ENCODE data around the gene TACR2.
A peak's percentile ranks its signal among the peaks of the same experiment; 100 is the strongest.
"Not testable (repeated sequence)": the region's sequence is repeated elsewhere in the genome, so short reads cannot be mapped to it uniquely, and the experiment has no call there.

The TACR2 gene

DNA sequence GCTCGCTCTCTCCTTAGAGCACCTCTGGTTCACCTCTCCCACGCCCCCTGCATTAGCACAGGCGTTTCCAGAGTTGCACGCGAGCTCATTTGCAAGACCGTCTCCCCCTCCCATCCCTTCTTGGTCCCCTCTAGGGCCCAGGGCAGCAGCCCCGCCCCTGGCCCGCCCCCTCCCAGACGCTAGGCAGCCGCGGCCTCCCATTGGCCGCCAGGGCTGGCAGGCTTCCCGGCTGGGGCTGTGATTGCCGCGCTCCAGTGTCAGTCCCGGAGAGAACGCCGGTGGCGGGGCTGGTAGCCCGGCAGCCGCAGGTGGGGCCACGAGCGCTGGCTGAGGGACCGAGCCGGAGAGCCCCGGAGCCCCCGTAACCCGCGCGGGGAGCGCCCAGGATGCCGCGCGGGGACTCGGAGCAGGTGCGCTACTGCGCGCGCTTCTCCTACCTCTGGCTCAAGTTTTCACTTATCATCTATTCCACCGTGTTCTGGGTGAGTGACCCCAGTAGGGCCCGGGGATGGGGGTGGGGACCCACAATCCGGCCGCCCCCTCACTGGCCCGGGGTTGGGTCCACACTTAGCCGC lies 34.6 kb upstream of the TACR2 start, which contains the start of gene TSPAN15:
Gene TSPAN15 (plus strand): TSS at position 257 of the 575 bp plus-strand sequence. CDS start 130 bp downstream, at position 387.
- DNase-seq (ENCODE audit: low spot score), result no peak
- no peak for FAIRE-seq

DNA sequence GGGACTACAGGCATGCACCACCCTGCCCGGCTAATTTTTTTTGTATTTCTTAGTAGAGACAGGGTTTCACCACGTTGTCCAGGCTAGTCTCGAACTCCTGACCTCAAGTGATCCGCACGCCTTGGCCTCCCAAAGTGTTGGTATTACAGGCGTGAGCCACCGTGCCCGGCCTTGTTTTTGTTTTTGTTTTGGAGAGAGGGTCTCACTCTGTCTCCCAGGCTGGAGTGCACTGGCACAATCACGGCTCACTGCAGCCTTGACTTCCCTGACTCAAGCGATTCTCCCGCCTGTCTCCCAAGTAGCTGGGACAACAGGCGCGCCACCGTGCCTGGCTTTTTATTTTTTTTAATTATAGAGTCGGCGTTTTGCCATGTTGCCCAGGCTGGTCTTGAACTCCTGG lies 33.7 kb upstream of the TACR2 start:
- DNase-seq (ENCODE audit: low spot score); FAIRE-seq: not testable (repeated sequence)

DNA sequence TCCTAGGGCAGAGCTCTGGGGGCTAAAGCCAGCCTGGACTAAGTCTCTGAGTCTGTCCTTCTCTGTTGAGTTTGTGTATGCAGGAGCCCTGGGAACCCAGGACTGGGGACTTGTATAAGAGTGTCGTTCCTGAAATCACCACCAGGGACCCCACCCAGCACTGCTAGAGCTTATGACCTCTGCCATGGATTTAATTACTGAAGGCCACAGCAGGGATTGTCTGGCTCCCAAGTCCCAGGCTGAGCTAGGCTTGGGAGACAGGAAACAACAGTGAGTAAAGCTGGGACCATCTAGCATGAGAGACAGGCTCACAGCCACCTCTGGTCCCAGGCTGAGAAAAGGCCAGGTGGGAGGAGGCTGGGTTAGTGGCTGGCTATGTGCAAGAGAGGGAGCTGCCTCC lies 33.1 kb upstream of the TACR2 start:
- FAIRE-seq (no peak), DNase-seq (ENCODE audit: low spot score) (peak; percentile 57)

DNA sequence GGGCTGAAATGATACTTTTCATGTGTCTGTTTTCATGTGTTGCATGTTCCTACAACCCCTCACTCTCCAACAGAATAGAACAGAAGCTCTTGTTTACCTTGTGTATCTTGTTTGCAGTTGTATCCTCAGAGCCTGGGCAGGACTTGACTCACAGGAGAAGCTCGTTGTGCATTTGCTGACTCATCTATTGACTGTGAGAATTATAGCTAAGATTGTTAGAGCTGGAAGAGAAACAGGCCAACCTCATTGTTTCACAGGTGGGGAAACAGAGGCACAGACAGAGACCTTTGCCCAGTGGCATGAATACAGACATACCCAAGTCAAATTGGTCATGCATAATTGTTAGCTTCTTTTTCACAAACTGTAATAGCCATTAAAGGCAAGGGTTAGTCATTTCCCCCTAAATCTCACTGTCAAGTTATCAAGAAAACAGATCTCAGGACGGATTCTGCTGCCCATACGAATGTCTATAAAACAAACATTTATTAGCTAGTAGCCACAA lies 30.0 kb upstream of the TACR2 start:
- FAIRE-seq, result no peak

DNA sequence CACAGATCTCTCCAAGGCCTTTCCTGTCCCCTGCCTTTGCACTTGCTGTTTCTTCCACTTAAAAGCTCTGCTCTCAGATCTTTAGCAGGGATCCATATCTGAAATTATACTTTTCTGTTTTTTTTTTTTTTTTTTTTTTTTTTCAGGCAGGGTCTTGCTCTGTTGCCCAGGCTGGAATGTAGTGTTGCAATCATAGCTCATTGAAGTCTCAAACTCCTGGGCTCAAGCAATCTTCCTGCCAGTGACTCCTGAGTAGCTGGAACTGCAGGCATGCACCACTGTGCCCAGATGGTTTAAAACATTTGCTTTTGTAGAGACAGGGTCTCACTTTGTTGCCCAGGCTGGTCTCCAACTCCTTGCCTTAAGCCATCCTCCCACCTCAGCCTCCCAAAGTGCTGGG lies 29.5 kb upstream of the TACR2 start:
- no peak for FAIRE-seq
- no peak for DNase-seq (ENCODE audit: low spot score)

More for the DNA sequence above, 30.0 kb upstream of the TACR2 start:
- DNase-seq (ENCODE audit: low spot score), result peak; percentile 81

DNA sequence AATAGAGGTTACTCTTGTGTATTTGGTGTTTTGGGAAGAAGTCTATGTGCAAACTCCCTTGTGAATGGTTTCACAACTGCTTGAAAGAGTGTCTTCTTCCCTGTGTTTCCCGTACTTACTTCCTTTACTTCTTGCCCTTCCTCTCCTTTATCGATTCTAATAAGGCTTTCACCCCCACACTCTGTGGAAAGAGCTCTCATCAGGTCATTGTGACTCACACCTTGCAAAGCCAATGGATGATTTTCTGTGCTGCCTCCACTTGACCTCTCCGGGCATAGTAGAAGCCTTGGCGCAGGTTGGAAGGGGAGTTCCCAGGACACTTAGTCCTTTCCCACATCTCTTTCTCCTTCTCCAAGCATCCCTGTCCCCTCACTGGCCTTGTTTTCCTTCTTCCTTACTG lies 28.3 kb upstream of the TACR2 start:
- no peak for FAIRE-seq

DNA sequence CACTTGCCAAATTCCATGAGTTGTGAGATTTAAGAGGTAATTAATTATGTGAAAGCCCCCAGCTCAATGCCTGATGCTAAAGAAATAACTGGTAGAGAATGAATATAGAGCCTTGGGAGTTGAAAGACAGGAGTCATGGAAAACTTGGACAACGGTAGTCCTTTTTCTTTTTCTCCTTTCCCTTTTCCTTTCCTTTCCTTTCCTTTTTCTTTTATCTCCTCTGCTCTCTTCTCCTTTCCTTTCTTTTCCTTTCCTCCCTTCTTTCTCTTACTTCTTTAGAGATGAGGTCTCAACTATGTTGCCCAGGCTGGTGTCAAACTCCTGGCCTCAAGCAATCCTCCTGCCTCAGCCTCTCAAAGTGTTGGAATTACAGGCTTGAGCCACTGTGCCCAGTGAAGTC lies 26.6 kb upstream of the TACR2 start:
- DNase-seq (ENCODE audit: low spot score) (no peak), FAIRE-seq (no peak)

More for the DNA sequence above, 28.3 kb upstream of the TACR2 start:
- no peak for DNase-seq (ENCODE audit: low spot score)

DNA sequence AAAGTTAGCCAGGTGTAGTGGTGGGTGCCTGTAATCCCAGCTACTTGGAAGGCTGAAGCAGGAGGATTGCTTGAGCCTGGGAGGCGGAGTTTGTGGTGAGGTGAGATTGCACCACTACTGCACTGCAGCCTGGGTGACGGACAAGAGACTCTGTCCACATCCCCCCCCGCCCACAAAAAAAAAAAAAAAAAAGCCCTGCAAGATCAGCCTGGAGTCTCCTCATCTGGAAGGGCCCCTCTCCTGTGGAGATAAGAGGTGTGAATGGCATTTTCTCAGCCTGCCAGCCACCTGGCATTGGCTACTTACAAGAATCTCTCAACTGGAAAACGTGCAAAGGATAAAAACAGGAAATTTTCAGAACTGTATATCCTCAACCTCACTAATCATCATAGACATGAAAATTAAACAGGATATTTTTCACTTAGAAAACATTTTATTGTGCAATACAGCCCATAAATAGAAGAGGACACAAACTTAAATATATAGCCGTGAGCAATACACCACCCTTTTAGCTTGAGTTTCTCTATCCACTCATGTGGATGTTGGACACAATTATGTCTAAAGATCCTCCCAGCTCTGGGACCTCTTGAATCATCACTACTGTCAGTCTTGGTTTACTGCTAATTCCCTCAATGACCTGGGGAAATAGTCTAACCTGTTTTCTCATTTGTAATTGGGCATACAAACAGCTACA lies 23.2 kb upstream of the TACR2 start:
- FAIRE-seq (no peak), DNase-seq (ENCODE audit: low spot score) (no peak)

DNA sequence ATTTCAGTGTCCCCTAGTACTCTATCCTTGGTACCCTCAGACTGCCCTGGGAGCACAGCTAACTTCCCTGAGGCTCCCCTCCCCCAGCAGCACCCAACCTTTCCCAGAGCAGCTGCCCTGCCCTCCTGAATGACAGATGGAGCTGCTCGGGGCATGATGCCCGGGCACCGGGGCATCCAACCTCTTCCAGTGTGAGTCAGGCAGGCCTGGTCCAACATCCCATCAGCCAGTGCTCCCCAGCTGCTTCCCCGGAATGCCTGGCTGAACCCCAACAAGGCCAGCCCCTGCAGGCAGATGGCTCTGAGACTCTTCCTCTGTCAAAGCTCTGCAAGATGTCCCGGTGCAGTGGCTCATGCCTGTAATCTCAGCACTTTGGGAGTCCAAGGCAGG lies 22.6 kb upstream of the TACR2 start:
- DNase-seq (ENCODE audit: low spot score) (no peak), FAIRE-seq (no peak)

DNA sequence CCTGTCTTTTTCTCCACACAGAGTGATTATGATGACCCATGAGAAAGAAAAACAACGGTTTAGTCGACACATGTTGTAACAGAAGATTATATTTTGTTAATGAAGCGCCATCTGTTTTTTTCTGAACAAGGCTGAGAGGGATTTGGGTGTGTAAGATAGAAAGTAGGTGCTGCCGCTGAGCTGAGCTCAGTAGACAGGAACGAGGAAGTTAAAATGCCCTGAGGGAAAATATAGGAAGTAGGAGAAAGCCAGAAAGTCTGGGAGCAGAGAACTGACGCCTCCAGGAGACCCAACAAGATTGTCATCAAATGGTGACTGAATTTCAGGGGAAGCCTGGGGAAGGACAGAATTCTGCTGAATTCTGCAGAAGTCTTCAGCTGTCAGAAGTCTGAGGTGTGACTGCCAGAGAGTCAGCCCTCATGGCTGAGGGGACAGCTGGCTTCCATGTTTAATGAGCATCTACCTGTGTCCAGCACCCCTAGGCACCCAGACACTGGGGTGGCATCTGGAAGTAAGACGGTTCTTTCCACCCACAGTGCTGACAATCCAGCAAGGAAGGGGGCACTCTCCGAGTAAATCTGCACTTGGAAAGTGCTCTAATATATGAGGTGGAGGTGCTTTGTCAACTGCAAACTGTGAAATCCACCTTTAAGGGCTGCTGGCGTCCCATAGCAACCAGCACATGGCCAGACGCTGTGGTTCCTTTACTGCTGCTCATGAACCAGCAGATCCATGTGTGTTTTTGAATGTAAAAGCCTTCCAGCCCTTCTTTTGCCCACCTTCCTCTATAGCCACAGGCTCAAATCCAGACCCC lies 22.0 kb upstream of the TACR2 start:
- FAIRE-seq (no peak), DNase-seq (ENCODE audit: low spot score) (no peak)

DNA sequence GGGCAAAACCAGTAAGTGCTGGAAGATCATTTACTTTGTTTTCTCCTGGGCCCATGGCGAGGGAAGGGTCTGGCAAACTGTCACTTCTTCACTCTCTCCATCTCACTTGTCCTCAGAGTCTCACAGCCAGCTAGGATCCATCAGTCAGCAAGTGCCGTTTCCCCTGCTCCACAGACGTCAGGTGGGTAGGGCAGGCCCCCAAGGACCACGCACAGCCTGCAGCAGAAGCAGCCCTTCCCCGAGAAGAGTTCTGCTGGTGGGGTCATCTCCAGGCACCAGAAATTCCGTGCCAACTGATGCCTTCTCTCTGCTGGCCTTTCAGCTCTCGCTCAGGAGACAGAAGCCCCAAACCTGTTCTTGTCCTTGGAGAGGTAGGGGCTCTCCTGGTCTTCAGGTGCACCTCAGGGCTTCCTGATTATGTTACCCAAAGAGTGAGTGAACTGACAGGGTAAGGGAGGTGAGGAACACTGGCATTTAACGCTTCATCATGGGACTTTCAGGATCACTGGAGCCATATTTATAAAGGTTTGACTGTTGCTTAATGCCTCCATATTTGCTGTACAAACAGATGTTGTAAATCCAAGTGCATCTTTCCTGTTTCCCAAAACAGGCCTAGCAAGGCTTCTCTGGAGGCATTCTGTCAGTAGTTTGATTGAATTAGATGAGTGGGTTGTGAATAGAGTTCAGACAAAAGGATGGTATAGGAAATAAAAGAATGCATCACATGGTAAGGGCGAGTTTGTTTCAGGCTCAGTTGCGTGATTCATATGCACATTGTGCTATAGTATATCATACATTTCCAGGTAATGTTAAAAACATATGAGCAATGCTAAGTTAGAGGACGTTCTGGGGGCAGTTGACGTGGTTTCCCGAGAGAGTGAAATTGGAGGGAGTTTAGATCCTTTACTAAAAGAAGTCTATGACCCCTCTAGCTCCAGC lies 20.9 kb upstream of the TACR2 start:
- DNase-seq (ENCODE audit: low spot score), result no peak
- no peak for FAIRE-seq

DNA sequence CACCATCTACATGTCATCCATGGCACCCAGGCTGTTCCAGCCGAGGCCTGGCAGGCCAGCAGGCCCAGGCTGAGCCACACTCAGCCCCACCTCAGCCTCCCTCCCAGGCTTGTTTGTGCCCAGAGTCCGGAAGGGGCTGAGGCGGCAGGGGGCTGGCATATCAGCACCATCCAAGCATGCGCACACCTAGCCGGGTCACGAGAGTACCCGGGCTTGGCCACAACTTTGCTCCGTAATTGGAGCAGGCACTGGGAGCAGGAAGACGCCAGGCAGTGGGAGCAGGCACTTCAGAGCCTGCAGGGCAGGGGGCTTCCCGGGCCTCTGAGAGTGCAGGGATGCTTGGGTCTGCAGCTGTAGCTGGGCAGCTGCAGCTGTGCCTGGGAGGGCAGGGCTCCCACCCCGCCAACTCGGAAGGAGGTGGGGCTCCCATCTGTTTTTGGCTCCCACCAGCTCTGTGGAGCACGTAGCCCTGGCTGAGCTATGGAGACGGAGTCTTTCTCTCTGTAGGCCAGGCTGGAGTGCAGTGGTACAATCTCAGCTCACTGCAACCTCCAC lies 19.3 kb upstream of the TACR2 start:
- FAIRE-seq, result no peak
- DNase-seq (ENCODE audit: low spot score), result no peak

DNA sequence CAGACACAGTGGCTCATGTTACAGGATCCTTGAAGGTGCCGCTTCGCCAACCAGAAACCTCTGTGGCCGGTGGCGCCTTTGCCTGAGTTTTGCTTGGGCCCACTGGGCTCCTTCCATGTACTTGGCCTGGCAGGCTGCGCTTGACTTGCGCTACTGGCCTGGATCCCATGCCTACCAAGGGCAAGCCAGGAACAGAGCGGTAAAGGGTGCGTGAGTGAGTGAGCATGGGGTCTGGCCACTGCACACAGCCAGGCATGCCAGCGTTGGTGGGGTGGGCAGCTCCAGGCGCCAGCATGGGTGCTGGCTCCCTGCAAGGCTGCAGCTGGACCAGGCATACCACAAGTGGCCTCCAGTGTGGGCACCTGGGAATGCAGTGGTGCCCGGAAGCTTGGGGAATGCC lies 18.2 kb upstream of the TACR2 start:
- FAIRE-seq (no peak), DNase-seq (ENCODE audit: low spot score) (no peak)

DNA sequence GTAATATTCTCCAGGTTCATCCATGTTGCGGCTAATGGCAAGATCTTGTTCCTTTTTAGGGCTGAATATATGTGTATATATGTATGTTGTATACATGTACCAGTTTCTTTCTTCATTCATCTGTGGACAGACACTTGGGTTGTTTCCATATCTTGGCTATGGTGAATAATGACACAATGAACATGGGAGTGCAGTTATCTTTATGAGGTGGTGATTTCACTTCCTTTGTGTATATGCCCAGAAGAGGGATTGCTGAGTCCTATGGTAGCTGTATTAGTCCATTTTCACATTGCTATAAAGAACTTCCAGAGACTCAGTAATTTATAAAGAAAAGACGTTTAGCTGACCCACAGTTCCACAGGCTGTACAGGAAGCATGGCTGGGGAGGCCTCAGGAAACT lies 17.5 kb upstream of the TACR2 start:
- no peak for FAIRE-seq
- no peak for DNase-seq (ENCODE audit: low spot score)

DNA sequence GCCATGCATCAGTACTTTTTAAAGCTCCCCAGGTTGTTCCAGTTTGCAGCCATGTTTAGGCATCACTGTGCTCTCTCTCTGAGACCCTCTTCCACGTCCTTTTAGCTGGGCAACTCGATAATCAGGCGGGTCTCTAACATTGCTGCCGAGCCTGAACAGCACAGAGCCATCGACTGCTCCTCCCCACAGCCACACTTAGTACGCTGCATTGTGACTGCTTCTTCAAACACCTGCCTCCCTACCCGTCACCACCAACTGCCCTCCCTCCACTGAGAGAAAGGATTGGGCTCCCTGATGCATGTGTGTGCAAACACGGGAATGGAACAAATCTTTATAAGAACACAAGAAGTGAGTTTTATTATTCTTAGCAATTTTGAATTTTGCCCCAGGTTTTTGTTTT lies 11.4 kb upstream of the TACR2 start:
- FAIRE-seq, result no peak
- no peak for DNase-seq (ENCODE audit: low spot score)

DNA sequence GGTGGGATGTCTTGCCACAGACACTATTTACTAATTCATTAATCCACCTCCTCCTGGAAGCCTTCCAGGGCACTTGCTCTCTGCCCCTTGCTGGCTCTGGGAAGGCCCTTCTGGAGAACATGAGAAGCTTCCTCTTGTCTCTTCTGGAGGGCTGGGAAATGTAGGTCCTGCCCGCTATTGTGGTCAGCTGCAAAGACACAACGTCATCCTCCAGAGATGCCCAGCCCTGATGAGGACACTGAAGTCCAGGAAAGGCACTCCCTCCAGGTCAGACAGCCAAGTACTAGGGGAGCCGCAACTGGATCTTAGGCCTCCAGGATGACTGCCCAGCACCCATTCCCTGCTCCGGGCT lies 9.6 kb upstream of the TACR2 start:
- FAIRE-seq (no peak), DNase-seq (ENCODE audit: low spot score) (no peak)

DNA sequence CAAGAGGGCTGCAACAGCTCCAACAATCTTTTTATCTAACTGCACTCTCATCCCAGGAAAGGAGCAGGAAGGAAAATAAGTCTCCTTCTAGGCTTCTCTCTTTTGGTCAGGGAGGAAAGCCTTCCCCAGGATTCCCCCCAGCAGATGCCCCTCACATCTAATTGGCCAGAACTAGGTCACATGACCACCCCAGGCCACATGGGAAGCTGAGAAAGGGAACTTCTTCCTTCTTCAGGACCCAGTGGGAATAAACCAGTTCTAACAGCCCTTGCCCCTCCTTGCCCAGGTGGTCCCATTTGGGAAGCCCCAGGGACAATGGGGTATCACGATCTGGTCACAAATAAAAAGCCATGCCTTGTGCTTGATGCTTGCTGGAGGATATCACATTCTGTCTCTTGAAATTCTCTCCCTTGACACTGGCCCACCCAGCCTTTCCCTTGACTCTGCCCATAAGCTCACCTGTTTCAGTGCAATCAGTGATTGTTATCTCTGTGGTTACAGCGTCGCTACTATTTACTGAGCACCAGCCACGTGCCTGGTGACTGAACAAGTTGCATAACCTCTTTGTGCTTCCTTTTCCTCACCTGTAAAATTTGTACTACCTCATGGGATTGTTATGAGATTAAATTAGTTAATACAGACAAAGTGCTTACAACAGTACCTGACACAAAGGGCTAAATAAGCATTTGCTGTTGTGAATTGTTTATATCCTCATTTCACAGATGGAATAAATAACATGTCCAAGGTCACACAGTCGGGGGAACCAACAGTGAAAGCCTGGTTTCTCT lies 9.0 kb upstream of the TACR2 start:
- no peak for FAIRE-seq

DNA sequence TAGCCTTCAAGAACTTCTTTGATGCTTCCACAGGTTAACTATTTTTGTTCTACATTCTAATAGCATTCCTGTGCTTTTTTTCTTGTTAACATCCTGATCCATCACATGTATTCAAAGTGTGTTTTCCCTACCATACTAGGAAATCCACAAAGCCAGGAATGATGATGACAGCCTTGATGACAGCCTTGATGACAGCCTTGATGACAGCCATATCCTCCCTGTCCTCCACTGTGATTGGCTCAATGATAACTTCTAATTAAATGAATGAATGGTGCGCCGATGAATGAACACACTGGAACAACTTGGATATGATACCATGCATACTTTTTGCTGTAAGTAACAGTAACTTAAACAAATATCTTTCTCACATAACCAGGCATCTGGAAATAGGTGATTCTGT lies 8.3 kb upstream of the TACR2 start:
- FAIRE-seq (no peak), DNase-seq (ENCODE audit: low spot score) (no peak)

More for the DNA sequence above, 9.0 kb upstream of the TACR2 start:
- no peak for DNase-seq (ENCODE audit: low spot score)

DNA sequence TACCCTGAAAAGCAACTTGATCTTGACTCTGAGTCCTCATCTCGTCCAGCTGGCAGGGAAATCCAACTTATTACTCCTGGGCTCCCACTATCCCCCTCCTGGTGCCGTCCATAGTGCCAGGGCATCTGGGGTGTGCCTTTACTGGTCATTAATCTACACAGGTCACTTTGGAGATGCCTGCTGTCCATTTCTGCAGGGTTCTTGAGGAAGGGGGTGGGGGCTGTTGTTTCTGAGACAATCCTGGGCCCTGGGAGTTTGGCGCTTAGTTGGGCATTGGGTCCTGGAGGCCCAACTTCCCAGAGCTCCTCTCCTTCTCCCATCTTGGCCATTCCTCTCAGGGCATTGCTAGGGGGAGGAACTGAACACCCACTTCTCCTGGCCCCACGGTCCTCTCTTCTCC lies 6.0 kb upstream of the TACR2 start:
- FAIRE-seq, result no peak
- no peak for DNase-seq (ENCODE audit: low spot score)

Measured in urothelium cell line (cell line).